Measurements from ENCODE around the gene VAV2.

Gene VAV2

DNA sequence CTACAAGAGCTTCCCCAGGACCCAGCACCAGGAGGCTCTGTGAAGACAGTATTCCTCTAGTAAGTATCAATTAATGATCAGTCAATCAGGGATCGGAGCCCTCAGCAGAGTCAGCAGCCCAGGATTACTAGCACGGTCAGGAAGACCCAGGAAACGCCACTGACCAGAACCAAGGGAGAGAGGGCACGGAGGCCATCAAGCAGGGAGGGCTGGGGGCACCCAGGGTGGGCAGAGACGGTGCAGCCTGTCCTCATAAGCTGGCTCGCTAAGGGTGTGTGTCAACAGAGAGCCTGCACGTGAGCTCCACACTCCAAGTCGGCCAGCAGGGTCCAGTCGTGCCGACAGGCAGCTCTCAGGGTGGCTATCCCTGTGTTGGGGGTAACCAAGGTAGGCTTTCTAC, 29.0 kb downstream of the VAV2 start:
- WGBS (ENCODE audit: extremely low coverage, insufficient coverage, low lambda C conversion rate): no CpG with 5 or more reads among the region's 10 CpGs
- H3K79me2 ChIP-seq (ENCODE audit: control insufficient read depth, insufficient read depth, low read length): peaks cover 16% of the 10 kb centered on the region

GRCh38 chr9:133962341-133962740, 29.8 kb downstream of the VAV2 start:
- Histone ChIP-seq H3K4me3 (ENCODE audit: low read length) (no peak overlapping the region), H2AK5ac (ENCODE audit: low read length) (no peak overlapping the region), H3K4ac (ENCODE audit: low read depth, low read length) (no peak overlapping the region), H3K79me2 (ENCODE audit: control insufficient read depth, insufficient read depth, low read length) (peaks cover 16% of the 10 kb centered on the region), H3K27ac (ENCODE audit: low read depth, low read length) (no peak overlapping the region), H3K4me1 (ENCODE audit: control insufficient read depth, low read depth, low read length) (peaks cover 3% of the 10 kb centered on the region), H3K9ac (ENCODE audit: low read length) (no peak overlapping the region), H3K18ac (ENCODE audit: low read length) (no peak overlapping the region), H4K8ac (ENCODE audit: low read depth, low read length) (no peak overlapping the region), H4K5ac (ENCODE audit: low read length) (no peak overlapping the region), H3K56ac (ENCODE audit: low read length) (no peak overlapping the region), H3K79me1 (ENCODE audit: low read length) (peaks cover 18% of the 10 kb centered on the region), H2BK120ac (ENCODE audit: low read depth, low read length) (no peak overlapping the region), H3K23ac (ENCODE audit: low read length) (no peak overlapping the region), H3K4me2 (ENCODE audit: low read length) (no peak overlapping the region), H3K36me3 (ENCODE audit: control insufficient read depth, insufficient read depth, low read length) (no peaks in the 10 kb centered on the region), H3K27me3 (ENCODE audit: insufficient read depth, low read length, poor library complexity) (no peaks in the 10 kb centered on the region), H2BK15ac (replicated peaks; ENCODE audit: low read depth) (no peak overlapping the region), H2BK5ac (ENCODE audit: low read length) (no peak overlapping the region)
- no peak for DNase-seq
- WGBS (ENCODE audit: extremely low coverage, insufficient coverage, low lambda C conversion rate): no CpG with 5 or more reads among the region's 7 CpGs

More for the DNA sequence above, 29.0 kb downstream of the VAV2 start:
- Histone ChIP-seq H2BK15ac (replicated peaks; ENCODE audit: low read depth) (no peak overlapping the region), H3K4me2 (ENCODE audit: low read length) (no peak overlapping the region), H2BK5ac (ENCODE audit: low read length) (no peak overlapping the region), H3K56ac (ENCODE audit: low read length) (no peak overlapping the region), H3K9ac (ENCODE audit: low read length) (no peak overlapping the region), H2AK5ac (ENCODE audit: low read length) (no peak overlapping the region), H4K8ac (ENCODE audit: low read depth, low read length) (no peak overlapping the region), H3K4me1 (ENCODE audit: control insufficient read depth, low read depth, low read length) (peaks cover 3% of the 10 kb centered on the region), H4K5ac (ENCODE audit: low read length) (no peak overlapping the region), H3K79me1 (ENCODE audit: low read length) (peaks cover 21% of the 10 kb centered on the region), H3K27ac (ENCODE audit: low read depth, low read length) (no peak overlapping the region), H3K4me3 (ENCODE audit: low read length) (no peak overlapping the region), H3K23ac (ENCODE audit: low read length) (no peak overlapping the region), H3K4ac (ENCODE audit: low read depth, low read length) (no peak overlapping the region), H3K36me3 (ENCODE audit: control insufficient read depth, insufficient read depth, low read length) (no peaks in the 10 kb centered on the region), H2BK120ac (ENCODE audit: low read depth, low read length) (no peak overlapping the region), H3K27me3 (ENCODE audit: insufficient read depth, low read length, poor library complexity) (no peaks in the 10 kb centered on the region), H3K18ac (ENCODE audit: low read length) (no peak overlapping the region)
- no peak for DNase-seq

DNA sequence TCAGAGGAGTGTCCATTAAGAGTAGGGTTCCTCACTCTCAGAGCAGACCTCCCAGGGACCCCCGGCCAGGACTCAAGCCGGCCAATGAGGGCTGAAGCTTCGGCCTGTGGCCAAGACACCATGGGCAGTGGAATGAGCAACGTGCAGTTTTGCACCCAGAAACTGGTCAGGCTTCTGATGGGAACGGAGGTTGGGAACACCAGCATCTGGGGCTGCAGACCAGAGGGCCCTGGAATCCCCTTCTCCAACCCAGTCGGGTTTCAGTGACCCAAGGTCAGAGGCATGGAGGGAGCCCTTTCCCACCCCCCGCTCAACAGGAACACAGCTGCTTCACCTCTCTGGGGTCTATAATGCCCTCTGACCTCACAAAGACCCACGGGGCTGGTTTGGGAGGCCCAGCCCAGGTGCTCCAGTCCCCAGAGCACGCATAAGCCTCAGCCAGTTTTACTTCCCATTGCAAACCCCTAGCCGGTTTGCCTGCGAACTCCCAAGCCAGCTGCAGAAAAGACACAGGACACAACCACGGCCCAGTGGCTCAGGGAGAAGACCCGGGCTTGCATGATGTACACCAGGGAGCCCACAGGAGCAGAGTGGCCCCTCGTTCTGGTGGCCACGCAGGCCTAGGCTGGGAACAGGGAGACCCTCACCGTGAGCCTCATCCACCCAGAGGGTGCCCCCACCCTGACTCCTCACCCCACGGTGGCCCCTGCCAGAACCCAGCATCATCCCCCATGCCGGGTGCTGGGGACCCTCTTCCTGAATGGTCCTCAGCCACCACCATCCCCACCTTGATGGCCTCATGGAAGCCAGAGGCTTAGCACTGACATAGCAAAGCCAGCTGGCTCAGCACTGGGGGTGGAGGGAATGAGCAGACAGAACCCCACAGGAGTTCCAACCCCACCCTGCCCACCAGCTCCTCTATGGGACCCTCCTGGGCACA, 30.6 kb downstream of the VAV2 start:
- no CpG with 5 or more reads among the region's 18 CpGs for WGBS (ENCODE audit: extremely low coverage, insufficient coverage, low lambda C conversion rate)
- Histone ChIP-seq H2AK5ac (ENCODE audit: low read length) (no peak overlapping the region), H4K5ac (ENCODE audit: low read length) (no peak overlapping the region), H3K4me3 (ENCODE audit: low read length) (no peak overlapping the region), H2BK120ac (ENCODE audit: low read depth, low read length) (no peak overlapping the region), H3K4ac (ENCODE audit: low read depth, low read length) (no peak overlapping the region), H3K79me1 (ENCODE audit: low read length) (peaks cover 16% of the 10 kb centered on the region), H3K79me2 (ENCODE audit: control insufficient read depth, insufficient read depth, low read length) (peaks cover 12% of the 10 kb centered on the region), H3K23ac (ENCODE audit: low read length) (no peak overlapping the region), H2BK5ac (ENCODE audit: low read length) (no peak overlapping the region), H2BK15ac (replicated peaks; ENCODE audit: low read depth) (no peak overlapping the region), H3K4me2 (ENCODE audit: low read length) (no peak overlapping the region), H3K18ac (ENCODE audit: low read length) (no peak overlapping the region), H3K36me3 (ENCODE audit: control insufficient read depth, insufficient read depth, low read length) (no peaks in the 10 kb centered on the region), H3K4me1 (ENCODE audit: control insufficient read depth, low read depth, low read length) (peaks cover 3% of the 10 kb centered on the region), H3K9ac (ENCODE audit: low read length) (no peak overlapping the region), H3K27me3 (ENCODE audit: insufficient read depth, low read length, poor library complexity) (no peaks in the 10 kb centered on the region), H3K56ac (ENCODE audit: low read length) (no peak overlapping the region), H3K27ac (ENCODE audit: low read depth, low read length) (no peak overlapping the region), H4K8ac (ENCODE audit: low read depth, low read length) (no peak overlapping the region)
- DNase-seq: no peak

- no peak overlapping the region for H4K8ac ChIP-seq (ENCODE audit: low read depth, low read length)
Measured at GRCh38 chr9:133960568-133961129, 31.5 kb downstream of the VAV2 start.

DNA sequence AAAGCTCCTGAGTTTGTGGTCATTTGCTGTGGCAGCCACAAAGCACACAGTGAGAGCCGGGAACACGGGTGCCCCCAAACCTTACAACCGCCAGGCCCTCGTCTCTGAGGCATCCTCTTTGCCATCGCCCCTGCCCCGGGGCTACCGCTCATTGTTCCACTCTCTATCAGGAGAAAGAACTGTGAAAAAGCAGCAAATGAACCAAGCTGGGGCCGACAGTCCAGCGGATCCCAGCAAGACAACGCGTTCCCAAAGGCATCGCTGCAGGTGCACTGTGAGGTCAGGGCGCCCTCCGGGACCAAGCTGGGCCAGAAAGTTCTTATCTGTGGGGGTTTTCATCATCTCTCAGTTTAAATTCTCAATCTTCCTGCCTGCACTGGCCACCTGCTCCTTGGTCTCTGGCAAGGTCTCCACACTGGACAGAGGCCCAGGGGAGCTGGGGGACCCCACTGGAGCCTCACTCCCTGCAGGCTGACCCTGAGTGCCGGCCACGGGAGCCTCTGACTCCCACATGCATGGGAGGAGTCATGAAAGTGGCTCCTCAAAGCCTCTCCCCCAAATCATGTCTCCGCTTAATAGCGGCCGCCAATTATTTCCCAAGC, 32.1 kb downstream of the VAV2 start:
- Histone ChIP-seq H3K27me3 (ENCODE audit: insufficient read depth, low read length, poor library complexity) (no peaks in the 10 kb centered on the region), H3K79me1 (ENCODE audit: low read length) (peaks cover 14% of the 10 kb centered on the region), H2BK5ac (ENCODE audit: low read length) (no peak overlapping the region), H3K4me1 (ENCODE audit: control insufficient read depth, low read depth, low read length) (peaks cover 7% of the 10 kb centered on the region), H2AK5ac (ENCODE audit: low read length) (no peak overlapping the region), H3K36me3 (ENCODE audit: control insufficient read depth, insufficient read depth, low read length) (no peaks in the 10 kb centered on the region), H3K27ac (ENCODE audit: low read depth, low read length) (no peak overlapping the region), H3K23ac (ENCODE audit: low read length) (no peak overlapping the region), H4K8ac (ENCODE audit: low read depth, low read length) (no peak overlapping the region), H3K9ac (ENCODE audit: low read length) (no peak overlapping the region), H2BK15ac (replicated peaks; ENCODE audit: low read depth) (no peak overlapping the region), H3K56ac (ENCODE audit: low read length) (peak overlapping the region; percentile 22), H4K5ac (ENCODE audit: low read length) (no peak overlapping the region), H2BK120ac (ENCODE audit: low read depth, low read length) (no peak overlapping the region), H3K4me3 (ENCODE audit: low read length) (no peak overlapping the region), H3K4me2 (ENCODE audit: low read length) (no peak overlapping the region), H3K18ac (ENCODE audit: low read length) (no peak overlapping the region), H3K4ac (ENCODE audit: low read depth, low read length) (no peak overlapping the region), H3K79me2 (ENCODE audit: control insufficient read depth, insufficient read depth, low read length) (peaks cover 10% of the 10 kb centered on the region)
- no peak for DNase-seq
- no CpG with 5 or more reads among the region's 19 CpGs for WGBS (ENCODE audit: extremely low coverage, insufficient coverage, low lambda C conversion rate)

More at GRCh38 chr9:133960568-133961129, 31.5 kb downstream of the VAV2 start:
- H3K27ac ChIP-seq (ENCODE audit: low read depth, low read length): no peak overlapping the region
- no peak overlapping the region for H3K56ac ChIP-seq (ENCODE audit: low read length)
- no peak overlapping the region for H3K4ac ChIP-seq (ENCODE audit: low read depth, low read length)
- H3K79me1 ChIP-seq (ENCODE audit: low read length): peaks cover 15% of the 10 kb centered on the region
- no peak overlapping the region for H3K4me2 ChIP-seq (ENCODE audit: low read length)
- peaks cover 10% of the 10 kb centered on the region for H3K79me2 ChIP-seq (ENCODE audit: control insufficient read depth, insufficient read depth, low read length)
- H2BK120ac ChIP-seq (ENCODE audit: low read depth, low read length): no peak overlapping the region
- H3K36me3 ChIP-seq (ENCODE audit: control insufficient read depth, insufficient read depth, low read length): no peaks in the 10 kb centered on the region
- peaks cover 7% of the 10 kb centered on the region for H3K4me1 ChIP-seq (ENCODE audit: control insufficient read depth, low read depth, low read length)
- no CpG with 5 or more reads among the region's 21 CpGs for WGBS (ENCODE audit: extremely low coverage, insufficient coverage, low lambda C conversion rate)
- H3K27me3 ChIP-seq (ENCODE audit: insufficient read depth, low read length, poor library complexity): no peaks in the 10 kb centered on the region
- H2BK15ac ChIP-seq (replicated peaks; ENCODE audit: low read depth): no peak overlapping the region
- no peak overlapping the region for H3K9ac ChIP-seq (ENCODE audit: low read length)
- no peak overlapping the region for H3K18ac ChIP-seq (ENCODE audit: low read length)
- no peak overlapping the region for H2AK5ac ChIP-seq (ENCODE audit: low read length)
- DNase-seq: peak; percentile 26
- no peak overlapping the region for H3K23ac ChIP-seq (ENCODE audit: low read length)
- no peak overlapping the region for H2BK5ac ChIP-seq (ENCODE audit: low read length)
- H4K5ac ChIP-seq (ENCODE audit: low read length): no peak overlapping the region
- no peak overlapping the region for H3K4me3 ChIP-seq (ENCODE audit: low read length)

All from mesendoderm (in vitro differentiated cells).